Pancreas (tissue), 10 donors: Measurements from ENCODE around the gene KCTD21. TPM values are rescaled to one million over a fixed set of nuclear protein-coding genes. Genes with fewer than 3 reads are reported as not detected.
A peak's percentile ranks its signal among the peaks of the same experiment; 100 is the strongest.

Source experiments
- ATAC-seq, 4 donors: fragments of 200-7000 bp; cut with Tn5 transposase; one replicate each; pipeline versions ENCODE4 v1.8.0 to v1.9.1; 2020; ENCODE audit warnings: mild to moderate bottlenecking in 4 of 4, moderate library complexity in 4 of 4
- DNase-seq, 6 donors: peaks; one replicate each; pipeline ENCODE4 v3.0.0-alpha.2; 2020
- FAIRE-seq: peaks from 2 replicates; lab custom pipeline; 2012; peaks lifted over from hg19 to GRCh38; lab: Jason Lieb, UNC
- H3K27ac ChIP-seq, 4 donors: fragments of 200-600 bp; sonication (generic); 1 replicate in 3 of 4; 2 replicates in 1 of 4; pipeline versions ENCODE4 v1.5.0 to v1.8.0; 2020
- H3K27me3 ChIP-seq, 4 donors: fragments of 200-600 bp; one replicate each; pipeline ENCODE4 v1.8.0; 2021
- H3K36me3 ChIP-seq, 3 donors: fragments of 200-600 bp; sonication (generic) in 1 of 3; one replicate each; pipeline versions ENCODE4 v1.5.0 to v1.8.0; 2020 to 2021
- H3K4me1 ChIP-seq, 3 donors: fragments of 200-600 bp; one replicate each; pipeline ENCODE4 v1.8.0; 2021
- H3K4me3 ChIP-seq, 4 donors: fragments of 200-600 bp; sonication (generic) in 2 of 4; one replicate each; pipeline versions ENCODE4 v1.5.0 to v1.8.0; 2020 to 2021
- H3K9me3 ChIP-seq, 4 donors: fragments of 200-600 bp; one replicate each; pipeline ENCODE4 v1.8.0; 2021
- CTCF ChIP-seq, 4 donors: fragments of 200-600 bp; sonication (generic) in 3 of 4; IDR thresholded peaks; one replicate each; pipeline versions ENCODE4 v1.5.0 to v1.8.0; 2021; ENCODE audit warnings: antibody characterized with exemption in 4 of 4
- WGBS, 2 donors: extraction: QIAGEN DNeasy Blood & Tissue Kit; methylation state at CpG; one replicate each; pipeline ENCODE4 v1.1.7; 2013; 5-methylcytosine and 5-hydroxymethylcytosine counted together
- intact Hi-C, 3 donors: fragments of 100-400 bp; cut with DNase I; formaldehyde crosslinking; loops; one replicate each; pipeline versions ENCODE4 v1.11.1 to v1.14.2; 2022
- polyA plus RNA-seq, 2 donors: library from polyadenylated mRNA; stranded (reverse); fragments of 200-250 nt; gene quantifications; one replicate each; pipeline ENCODE4 v1.2.3, GENCODE V29; 2013
- total RNA-seq, 6 donors: library from RNA; stranded (reverse); fragmentation: NEBNext Ultra II Directional in 4 of 6; extraction: Animal tissue kit (Norgen Biotek cat#: 25700) in 4 of 6; gene quantifications; one replicate each; pipeline versions ENCODE4 v1.2.1 to v1.2.4, GENCODE V29; 2021 to 2023
- donor health status: healthy with polysubstance abuse.
- donor health status: DM: no; HTN: no; CAD: no; lungs with moderate emphysema.
- donor health status: DM: no; HTN: no; CAD: no.
- donor health status: control.
- donor health status: control.
- donor health status: Bipolar disorder and iron deficiency.
- donor health status: DM: yes; HTN: yes; CAD: no.
- donor health status: DM: no; HTN: no; CAD: no.
- donor health status: DM: no; HTN: no; CAD: no.
- donor health status: DM: yes; HTN: yes; CAD: no.

The KCTD21 gene
- total and polyA plus RNA-seq, 8 donors: 1.9 to 4.8 (median 2.7) TPM

- Histone ChIP-seq H3K4me1 (no peaks in the 10 kb centered on the region), H3K27me3 (no peaks in the 10 kb centered on the region), H3K36me3 (no peaks in the 10 kb centered on the region), H3K4me3 (no peak overlapping the region), H3K9me3 (no peaks in the 10 kb centered on the region), H3K27ac (no peak overlapping the region)
- TF ChIP-seq CTCF (IDR thresholded peaks at IDR 0.05): no peak
- WGBS, 2 donors: 54 to 70% methylated on average over 3 of the region's 3 CpGs
- no peak for FAIRE-seq
- peak in 1 of 4 donors; percentile 24 for ATAC-seq
- no peak for DNase-seq
- intact Hi-C loops: no loop called here
These were observed 56.5 kb downstream of the KCTD21 start for GRCh38 chr11:78131956-78132355.

- Histone ChIP-seq H3K27me3 (no peaks in the 10 kb centered on the region), H3K4me3 (no peak overlapping the region), H3K9me3 (no peaks in the 10 kb centered on the region), H3K36me3 (no peaks in the 10 kb centered on the region), H3K27ac (no peak overlapping the region), H3K4me1 (no peaks in the 10 kb centered on the region)
- ATAC-seq (no peak), DNase-seq (no peak), FAIRE-seq (no peak)
- intact Hi-C loops: no loop called here
- no peak for TF ChIP-seq CTCF (IDR thresholded peaks at IDR 0.05)
- WGBS, 2 donors: 97 to 99% methylated on average over 3 of the region's 3 CpGs
These were observed 61.0 kb downstream of the KCTD21 start for GRCh38 chr11:78127403-78127802.

Other genes with a start within 250 kb of the KCTD21 start
- gene INTS4, start 194.0 kb downstream of the KCTD21 start, total RNA-seq: 10 to 100 TPM; 15.9 to 26.8 (median 17.9) TPM
- gene INTS4, start 194.0 kb downstream of the KCTD21 start, polyA plus RNA-seq: 10 to 100 TPM; 17.8 to 27.1 TPM
- 10 to 100 TPM; 11.9 to 20.7 (median 13.9) TPM for gene KCTD14, start 165.3 kb downstream of the KCTD21 start, total RNA-seq
- gene KCTD14, start 165.3 kb downstream of the KCTD21 start, polyA plus RNA-seq: 1 to 10 TPM; 7.0 to 8.2 TPM
- 1 to 10 TPM in 2 of 6 donors, not detected in 4; 4.5 to 9.2 TPM for gene THRSP, start 124.8 kb downstream of the KCTD21 start, total RNA-seq
- 1 to 10 TPM in 1 of 2 donors, under 1 TPM in 1; 0.63 to 3.3 TPM for gene THRSP, start 124.8 kb downstream of the KCTD21 start, polyA plus RNA-seq
- gene NDUFC2, start 108.8 kb downstream of the KCTD21 start, total RNA-seq: 10 to 100 TPM; 57.7 to 80.4 (median 73.6) TPM
- gene NDUFC2, start 108.8 kb downstream of the KCTD21 start, polyA plus RNA-seq: 100 to 1,000 TPM in 1 of 2 donors, 10 to 100 TPM in 1; 42.6 to 114 TPM
- gene ALG8, start 49.0 kb downstream of the KCTD21 start, total RNA-seq: 10 to 100 TPM; 10.8 to 18.4 (median 16.3) TPM
- gene ALG8, start 49.0 kb downstream of the KCTD21 start, polyA plus RNA-seq: 10 to 100 TPM; 26.5 to 29.0 TPM
- 1 to 10 TPM; 2.2 to 5.8 (median 4.1) TPM for gene USP35, start 293 bp upstream of the KCTD21 start, total RNA-seq
- 10 to 100 TPM in 1 of 2 donors, 1 to 10 TPM in 1; 5.8 to 13.0 TPM for gene USP35, start 293 bp upstream of the KCTD21 start, polyA plus RNA-seq
- gene GAB2, start 229.2 kb upstream of the KCTD21 start, total RNA-seq: 10 to 100 TPM in 3 of 6 donors, 1 to 10 TPM in 3; 6.7 to 17.8 (median 10.4) TPM
- gene GAB2, start 229.2 kb upstream of the KCTD21 start, polyA plus RNA-seq: 1 to 10 TPM; 3.1 to 3.3 TPM